Measurements from ENCODE around the gene GIPC2. TPM values are rescaled to one million over a fixed set of nuclear protein-coding genes. Genes with fewer than 3 reads are reported as not detected.
A peak's percentile ranks its signal among the peaks of the same experiment; 100 is the strongest.

GIPC2 gene
- total RNA-seq, 6 donors from 2014 or later, result 0.33 to 4.1 (median 1.8) TPM

- no peak for TF ChIP-seq POLR2AphosphoS5 (IDR thresholded peaks at IDR 0.05)
- TF ChIP-seq EP300 (IDR thresholded peaks at IDR 0.05), result no peak
- no peak for TF ChIP-seq CTCF (IDR thresholded peaks at IDR 0.05)
- no peak for TF ChIP-seq POLR2A (IDR thresholded peaks at IDR 0.05)
- ATAC-seq (ENCODE audit: low FRiP score in 2 of 2), result no peak
- no peak for DNase-seq
- peaks cover 0 to 13% (median 0%) of the 10 kb centered on the region in 4 donors for H3K4me1 ChIP-seq
- 52 to 67% methylated on average over 1 of the region's 1 CpG for WGBS, 2 donors
- no peak overlapping the region for H3K27ac ChIP-seq
- no peaks in the 10 kb centered on the region for H3K9me3 ChIP-seq
- no peaks in the 10 kb centered on the region for H3K27me3 ChIP-seq
- no peak overlapping the region for H3K4me3 ChIP-seq
- no peaks in the 10 kb centered on the region for H3K36me3 ChIP-seq
These were observed 51.2 kb downstream of the GIPC2 start for GRCh38 chr1:78096976-78097375.

- Histone ChIP-seq H3K9me3 (no peaks in the 10 kb centered on the region), H3K27ac (peak overlapping the region in 1 of 4 donors; percentile 14), H3K27me3 (no peaks in the 10 kb centered on the region), H3K36me3 (no peaks in the 10 kb centered on the region), H3K4me3 (no peak overlapping the region), H3K4me1 (peaks cover 0 to 5% (median 0%) of the 10 kb centered on the region in 4 donors)
- ATAC-seq (ENCODE audit: low FRiP score in 2 of 2), result no peak
- DNase-seq, result no peak
- TF ChIP-seq POLR2AphosphoS5 (IDR thresholded peaks at IDR 0.05) (no peak), POLR2A (IDR thresholded peaks at IDR 0.05) (no peak), CTCF (IDR thresholded peaks at IDR 0.05) (no peak), EP300 (IDR thresholded peaks at IDR 0.05) (no peak)
- WGBS, 2 donors, result 87 to 91% methylated on average over 2 of the region's 2 CpGs
These were observed 55.3 kb downstream of the GIPC2 start for GRCh38 chr1:78101051-78101450.

- Histone ChIP-seq H3K4me1 (peaks cover 0 to 4% (median 0%) of the 10 kb centered on the region in 4 donors), H3K27ac (peak overlapping the region in 1 of 4 donors; percentile 14), H3K4me3 (no peak overlapping the region), H3K36me3 (no peaks in the 10 kb centered on the region), H3K9me3 (no peaks in the 10 kb centered on the region), H3K27me3 (no peaks in the 10 kb centered on the region)
- peak in 1 of 2 donors; percentile 42 for ATAC-seq (ENCODE audit: low FRiP score in 2 of 2)
- DNase-seq, result peak in 1 of 2 donors; percentile 62
- TF ChIP-seq CTCF (IDR thresholded peaks at IDR 0.05) (no peak), EP300 (IDR thresholded peaks at IDR 0.05) (peak in 1 of 4 donors; percentile 7), POLR2A (IDR thresholded peaks at IDR 0.05) (no peak), POLR2AphosphoS5 (IDR thresholded peaks at IDR 0.05) (peak in 1 of 2 donors; percentile 41)
- WGBS, 2 donors, result 42 to 59% methylated on average over 2 of the region's 2 CpGs
These were observed 55.7 kb downstream of the GIPC2 start for GRCh38 chr1:78101514-78101913.

GRCh38 chr1:78102082-78102481, 56.3 kb downstream of the GIPC2 start:
- Histone ChIP-seq H3K36me3 (no peaks in the 10 kb centered on the region), H3K4me3 (no peak overlapping the region), H3K27me3 (no peaks in the 10 kb centered on the region), H3K9me3 (no peaks in the 10 kb centered on the region), H3K27ac (peak overlapping the region in 1 of 4 donors; percentile 0), H3K4me1 (peaks cover 0 to 4% (median 0%) of the 10 kb centered on the region in 4 donors)
- 84 to 94% methylated on average over 3 of the region's 3 CpGs for WGBS, 2 donors
- ATAC-seq (ENCODE audit: low FRiP score in 2 of 2) (no peak), DNase-seq (no peak)
- TF ChIP-seq EP300 (IDR thresholded peaks at IDR 0.05), result no peak
- TF ChIP-seq POLR2AphosphoS5 (IDR thresholded peaks at IDR 0.05), result no peak
- TF ChIP-seq CTCF (IDR thresholded peaks at IDR 0.05), result no peak
- TF ChIP-seq POLR2A (IDR thresholded peaks at IDR 0.05), result no peak

GRCh38 chr1:78102916-78103315, 57.1 kb downstream of the GIPC2 start:
- Histone ChIP-seq H3K36me3 (no peaks in the 10 kb centered on the region), H3K9me3 (no peaks in the 10 kb centered on the region), H3K4me1 (peaks cover 0 to 4% (median 0%) of the 10 kb centered on the region in 4 donors), H3K27ac (no peak overlapping the region), H3K27me3 (no peaks in the 10 kb centered on the region), H3K4me3 (no peak overlapping the region)
- 77 to 84% methylated on average over 2 of the region's 2 CpGs for WGBS, 2 donors
- DNase-seq (no peak), ATAC-seq (ENCODE audit: low FRiP score in 2 of 2) (no peak)
- TF ChIP-seq POLR2AphosphoS5 (IDR thresholded peaks at IDR 0.05) (no peak), CTCF (IDR thresholded peaks at IDR 0.05) (no peak), EP300 (IDR thresholded peaks at IDR 0.05) (no peak), POLR2A (IDR thresholded peaks at IDR 0.05) (no peak)
